Smooth muscle cell of the umbilical artery (primary cell): ENCODE measurements around the gene DUSP8. TPM values are rescaled to one million over a fixed set of nuclear protein-coding genes. Genes with fewer than 3 reads are reported as not detected.

Source experiments
- total RNA-seq: library from RNA; depleted of rRNA; stranded (reverse); fragments of >200 nt; gene quantifications from 2 replicates; pipeline ENCODE4 v1.2.3, GENCODE V29; 2014

The DUSP8 gene
- total RNA-seq: 0.59 and 1.3 TPM in 2 replicates

DNA sequence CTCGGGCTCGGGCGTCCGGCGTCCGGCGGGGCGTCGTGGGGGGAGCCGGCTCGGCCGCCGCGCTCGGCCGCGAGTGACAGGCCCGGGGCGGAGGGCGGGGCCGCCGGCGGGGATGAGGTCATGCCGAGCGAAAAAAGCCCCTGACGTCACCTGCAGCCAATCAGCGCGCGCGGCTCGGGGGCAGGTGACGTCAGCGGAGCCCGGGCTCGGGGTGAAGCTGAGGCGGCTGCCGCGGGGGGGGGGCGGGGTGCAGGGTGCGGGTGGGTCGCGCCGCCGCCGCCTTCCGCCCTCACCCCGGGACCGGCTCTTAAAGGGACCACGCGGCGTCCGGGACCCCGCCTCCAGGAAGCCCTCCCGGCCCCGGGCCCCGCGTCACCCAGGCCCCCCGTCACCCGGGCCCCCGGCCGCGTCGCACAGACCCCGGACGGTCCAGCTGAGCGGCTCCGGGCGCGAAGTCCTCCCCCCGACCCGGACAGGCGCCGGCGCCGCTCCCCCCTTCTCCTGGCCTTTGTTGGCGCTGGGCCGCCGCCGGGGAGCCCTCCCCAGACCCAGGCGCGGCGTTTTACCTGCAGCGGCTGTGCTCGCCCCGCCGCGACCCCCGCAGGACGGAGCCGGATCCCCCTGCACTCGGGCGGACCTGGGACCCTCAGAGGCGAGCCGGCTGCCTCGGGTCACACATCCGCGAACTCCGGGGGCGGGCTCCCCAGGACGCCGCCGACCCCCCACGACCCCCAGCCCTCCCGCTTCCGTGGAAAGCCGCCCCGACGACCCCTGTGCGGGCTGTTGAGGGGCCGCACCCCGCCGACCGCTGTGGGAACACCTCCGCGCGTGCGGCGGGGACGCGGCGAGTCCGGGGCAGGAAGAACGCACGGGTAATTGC lies at the start of gene DUSP8:
Gene DUSP8 (minus strand): TSS at position 75 of the 880 bp plus-strand sequence. CDS start 6,445 bp downstream, outside the sequence.

DNA sequence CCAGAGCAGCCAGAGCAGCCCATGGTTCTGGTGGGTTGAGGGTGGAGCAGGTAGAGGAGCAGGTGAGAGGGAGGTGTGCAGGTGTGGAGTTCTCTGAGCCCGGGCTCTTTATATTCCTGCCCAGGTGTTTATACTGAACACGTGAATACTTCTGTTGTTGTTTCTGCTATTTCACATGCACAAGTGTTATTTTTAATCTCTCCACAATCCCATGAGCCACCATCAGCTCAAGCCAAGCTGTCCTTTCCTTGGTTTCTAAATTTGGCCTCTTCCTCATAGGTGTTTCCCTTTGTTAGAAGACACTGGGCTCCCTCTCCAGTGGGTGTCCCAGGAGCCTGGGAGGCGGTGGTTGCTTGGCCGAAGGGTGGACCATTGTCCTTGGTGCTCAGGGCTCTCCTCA lies 36.3 kb upstream of the DUSP8 start, which contains the start of gene KRTAP5-3:
Gene KRTAP5-3 (minus strand): TSS at position 101 of the 400 bp plus-strand sequence. CDS start 78 bp downstream, at position 23.

GRCh38 chr11:1597994-1598380 lies 25.9 kb upstream of the DUSP8 start, which contains the start of gene KRTAP5-2:
TSS of gene KRTAP5-2 (minus strand) at chr11:1598294. CDS start at chr11:1598250, 44 bp downstream.

DNA sequence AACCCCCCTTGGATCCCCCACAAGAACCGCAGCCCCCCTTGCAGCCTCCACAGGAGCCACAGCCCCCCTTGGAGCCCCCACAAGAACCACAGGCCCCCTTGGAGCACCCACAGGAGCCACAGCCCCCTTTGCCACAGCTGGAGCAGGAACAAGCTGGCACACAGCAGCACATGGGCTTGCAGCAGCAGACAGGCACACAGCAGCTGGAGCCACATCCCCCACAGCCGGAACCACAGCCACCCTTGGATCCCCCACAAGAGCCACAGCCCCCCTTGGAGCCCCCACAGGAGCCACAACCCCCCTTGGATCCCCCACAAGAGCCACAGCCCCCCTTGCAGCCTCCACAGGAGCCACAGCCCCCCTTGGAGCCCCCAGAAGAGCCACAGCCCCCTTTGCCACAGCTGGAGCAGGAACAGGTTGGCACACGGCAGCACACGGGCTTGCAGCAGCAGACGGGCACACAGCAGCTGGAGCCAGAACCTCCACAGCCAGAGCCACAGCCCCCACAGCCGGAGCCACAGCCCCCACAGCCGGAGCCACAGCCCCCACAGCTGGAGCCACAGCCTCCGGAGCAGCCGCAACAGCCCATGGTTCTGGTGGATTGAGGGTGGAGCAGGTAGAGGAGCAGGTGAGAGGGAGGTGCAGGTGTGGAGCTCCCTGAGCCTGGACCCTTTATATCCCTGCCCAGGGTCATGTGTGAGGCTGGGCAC lies 12.7 kb upstream of the DUSP8 start, which contains the start of gene KRTAP5-1:
Gene KRTAP5-1 (minus strand): TSS at position 623 of the 710 bp plus-strand sequence. CDS start 34 bp downstream, at position 589.

Other genes with a start within 250 kb of the DUSP8 start
- 0.65 and 0.89 TPM in 2 replicates for gene BRSK2, start 182.3 kb downstream of the DUSP8 start, total RNA-seq
- 15.5 and 16.3 TPM in 2 replicates for gene MOB2, start 85.5 kb downstream of the DUSP8 start, total RNA-seq
- gene KRTAP5-1, start 13.0 kb upstream of the DUSP8 start, total RNA-seq: not detected in 2 replicates
- gene KRTAP5-2, start 26.0 kb upstream of the DUSP8 start, total RNA-seq: not detected in 2 replicates
- not detected in 2 replicates for gene KRTAP5-3, start 36.2 kb upstream of the DUSP8 start, total RNA-seq
- gene KRTAP5-4, start 49.9 kb upstream of the DUSP8 start, total RNA-seq: not detected in 2 replicates
- not detected in 2 replicates for gene KRTAP5-5, start 57.5 kb upstream of the DUSP8 start, total RNA-seq
- not detected in 2 replicates for gene KRTAP5-6, start 124.9 kb upstream of the DUSP8 start, total RNA-seq
- gene IFITM10, start 178.3 kb upstream of the DUSP8 start, total RNA-seq: 1.0 and 1.5 TPM in 2 replicates
- 263 and 424 TPM in 2 replicates for gene CTSD, start 191.7 kb upstream of the DUSP8 start, total RNA-seq